ENCODE measurements around the gene SNX32. TPM values are rescaled to one million over a fixed set of nuclear protein-coding genes. Genes with fewer than 3 reads are reported as not detected.

Gene SNX32
- total and polyA plus RNA-seq, 9 of the 15 experiments (the other 6 are each of a cell fraction or from before 2014, with no cell fraction given), result 0.03 TPM; not detected in 7

DNA sequence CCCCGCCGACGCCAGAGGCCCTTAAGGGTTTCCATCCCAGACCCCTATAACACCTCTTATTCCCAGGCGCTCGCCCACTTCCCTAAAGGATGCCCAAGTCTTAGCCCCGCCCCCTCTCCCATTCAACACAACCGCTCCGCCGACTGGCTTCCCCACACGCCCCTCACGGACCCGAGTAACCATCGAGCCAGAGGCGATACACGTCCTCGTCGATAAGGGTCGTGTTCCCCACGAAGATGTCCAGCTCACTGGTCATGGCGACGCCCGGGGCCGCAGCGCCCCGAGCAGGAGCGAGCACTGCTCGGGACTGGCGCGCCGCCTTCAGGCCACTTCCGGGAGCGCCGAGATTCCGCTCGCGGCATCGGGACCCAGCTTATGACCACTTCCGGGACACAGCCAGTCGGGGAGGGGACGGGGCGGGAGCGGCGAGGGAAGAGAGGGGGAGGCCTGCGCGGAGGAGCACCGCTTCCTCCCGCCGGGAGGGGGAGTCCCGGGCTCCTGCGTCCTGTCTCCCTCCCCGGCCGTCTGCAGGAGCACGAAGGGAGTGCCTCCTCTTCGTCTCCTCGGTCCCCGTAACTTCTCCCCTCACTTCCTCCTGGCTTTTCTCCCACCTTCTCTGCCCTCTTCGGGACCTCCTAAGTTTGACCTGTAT is 54.5 kb downstream of the SNX32 start, which contains the start of gene FIBP (continued):
- TF ChIP-seq MGA (IDR thresholded peaks at IDR 0.05), result peak; percentile 85
- TF ChIP-seq, protein P1, sequence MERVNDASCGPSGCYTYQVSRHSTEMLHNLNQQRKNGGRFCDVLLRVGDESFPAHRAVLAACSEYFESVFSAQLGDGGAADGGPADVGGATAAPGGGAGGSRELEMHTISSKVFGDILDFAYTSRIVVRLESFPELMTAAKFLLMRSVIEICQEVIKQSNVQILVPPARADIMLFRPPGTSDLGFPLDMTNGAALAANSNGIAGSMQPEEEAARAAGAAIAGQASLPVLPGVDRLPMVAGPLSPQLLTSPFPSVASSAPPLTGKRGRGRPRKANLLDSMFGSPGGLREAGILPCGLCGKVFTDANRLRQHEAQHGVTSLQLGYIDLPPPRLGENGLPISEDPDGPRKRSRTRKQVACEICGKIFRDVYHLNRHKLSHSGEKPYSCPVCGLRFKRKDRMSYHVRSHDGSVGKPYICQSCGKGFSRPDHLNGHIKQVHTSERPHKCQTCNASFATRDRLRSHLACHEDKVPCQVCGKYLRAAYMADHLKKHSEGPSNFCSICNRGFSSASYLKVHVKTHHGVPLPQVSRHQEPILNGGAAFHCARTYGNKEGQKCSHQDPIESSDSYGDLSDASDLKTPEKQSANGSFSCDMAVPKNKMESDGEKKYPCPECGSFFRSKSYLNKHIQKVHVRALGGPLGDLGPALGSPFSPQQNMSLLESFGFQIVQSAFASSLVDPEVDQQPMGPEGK (CRISPR knock-in tag; IDR thresholded peaks at IDR 0.05; ENCODE audit: borderline replicate concordance), result no peak
- peak; percentile 96 for TF ChIP-seq ETV1 (tag; conservative IDR thresholded peaks at IDR 0.05; ENCODE audit: low read depth)
- TF ChIP-seq, protein P2, sequence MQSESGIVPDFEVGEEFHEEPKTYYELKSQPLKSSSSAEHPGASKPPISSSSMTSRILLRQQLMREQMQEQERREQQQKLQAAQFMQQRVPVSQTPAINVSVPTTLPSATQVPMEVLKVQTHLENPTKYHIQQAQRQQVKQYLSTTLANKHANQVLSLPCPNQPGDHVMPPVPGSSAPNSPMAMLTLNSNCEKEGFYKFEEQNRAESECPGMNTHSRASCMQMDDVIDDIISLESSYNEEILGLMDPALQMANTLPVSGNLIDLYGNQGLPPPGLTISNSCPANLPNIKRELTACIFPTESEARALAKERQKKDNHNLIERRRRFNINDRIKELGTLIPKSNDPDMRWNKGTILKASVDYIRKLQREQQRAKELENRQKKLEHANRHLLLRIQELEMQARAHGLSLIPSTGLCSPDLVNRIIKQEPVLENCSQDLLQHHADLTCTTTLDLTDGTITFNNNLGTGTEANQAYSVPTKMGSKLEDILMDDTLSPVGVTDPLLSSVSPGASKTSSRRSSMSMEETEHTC (IDR thresholded peaks at IDR 0.05), result no peak
- peak; percentile 80 for TF ChIP-seq ZBTB12 (CRISPR knock-in tag; IDR thresholded peaks at IDR 0.05)
- TF ChIP-seq SIRT6 (IDR thresholded peaks at IDR 0.05; ENCODE audit: low read depth, low read length), result no peak
- TF ChIP-seq STAG1 (CRISPR knock-in tag; IDR thresholded peaks at IDR 0.05; ENCODE audit: borderline replicate concordance), result peak; percentile 27; the same call in 1 of the 2 replicates
- TF ChIP-seq, protein P3, sequence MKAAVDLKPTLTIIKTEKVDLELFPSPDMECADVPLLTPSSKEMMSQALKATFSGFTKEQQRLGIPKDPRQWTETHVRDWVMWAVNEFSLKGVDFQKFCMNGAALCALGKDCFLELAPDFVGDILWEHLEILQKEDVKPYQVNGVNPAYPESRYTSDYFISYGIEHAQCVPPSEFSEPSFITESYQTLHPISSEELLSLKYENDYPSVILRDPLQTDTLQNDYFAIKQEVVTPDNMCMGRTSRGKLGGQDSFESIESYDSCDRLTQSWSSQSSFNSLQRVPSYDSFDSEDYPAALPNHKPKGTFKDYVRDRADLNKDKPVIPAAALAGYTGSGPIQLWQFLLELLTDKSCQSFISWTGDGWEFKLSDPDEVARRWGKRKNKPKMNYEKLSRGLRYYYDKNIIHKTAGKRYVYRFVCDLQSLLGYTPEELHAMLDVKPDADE (conservative IDR thresholded peaks at IDR 0.05; ENCODE audit: control insufficient read depth, low read depth, low read length), result peak; percentile 62
